ENCODE results near the gene PODNL1.

DNA sequence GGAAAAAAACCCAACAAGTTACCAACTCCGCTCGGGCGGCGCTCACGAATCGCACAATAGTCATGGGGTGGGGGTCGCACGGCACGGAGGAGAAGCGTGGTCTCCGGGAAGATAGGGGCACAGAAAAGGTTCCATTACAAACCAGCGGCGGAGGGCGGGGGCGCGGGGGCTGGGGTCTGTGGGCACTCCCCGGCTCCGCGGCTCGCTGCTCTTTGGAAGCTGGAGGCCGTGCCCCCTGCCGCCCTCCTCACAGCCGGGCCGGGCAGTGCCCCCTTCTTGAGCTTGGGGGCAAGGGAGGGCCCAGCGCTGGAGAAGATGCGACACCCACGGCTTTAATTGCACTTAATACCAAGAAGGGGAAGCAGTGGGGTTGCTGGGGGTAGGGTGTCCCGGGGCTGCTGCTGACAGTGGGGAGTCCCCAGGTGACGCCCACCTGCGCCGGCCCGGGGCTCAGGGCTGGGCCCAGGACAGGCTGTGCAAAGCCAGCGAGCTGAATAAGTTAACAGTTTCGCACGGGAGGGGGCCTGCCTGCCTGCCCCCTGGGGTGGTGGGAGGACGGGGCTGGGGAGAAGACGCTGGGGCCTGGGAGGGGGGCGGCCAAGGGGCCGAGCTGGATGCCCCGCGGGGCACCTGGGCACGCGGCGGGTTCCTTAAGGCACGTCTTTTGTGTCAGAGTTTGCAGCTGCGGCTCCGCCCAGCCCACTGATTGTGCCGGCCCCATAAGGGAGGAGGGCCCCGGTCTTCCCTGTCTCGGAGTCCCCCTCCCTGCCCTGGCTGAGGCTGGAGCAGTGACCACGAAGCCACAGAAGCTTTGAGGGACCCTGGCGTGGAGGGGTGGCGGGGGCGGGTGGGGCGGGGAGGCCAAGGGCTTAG, 23.8 kb upstream of the PODNL1 start:
- TF ChIP-seq, protein P1, sequence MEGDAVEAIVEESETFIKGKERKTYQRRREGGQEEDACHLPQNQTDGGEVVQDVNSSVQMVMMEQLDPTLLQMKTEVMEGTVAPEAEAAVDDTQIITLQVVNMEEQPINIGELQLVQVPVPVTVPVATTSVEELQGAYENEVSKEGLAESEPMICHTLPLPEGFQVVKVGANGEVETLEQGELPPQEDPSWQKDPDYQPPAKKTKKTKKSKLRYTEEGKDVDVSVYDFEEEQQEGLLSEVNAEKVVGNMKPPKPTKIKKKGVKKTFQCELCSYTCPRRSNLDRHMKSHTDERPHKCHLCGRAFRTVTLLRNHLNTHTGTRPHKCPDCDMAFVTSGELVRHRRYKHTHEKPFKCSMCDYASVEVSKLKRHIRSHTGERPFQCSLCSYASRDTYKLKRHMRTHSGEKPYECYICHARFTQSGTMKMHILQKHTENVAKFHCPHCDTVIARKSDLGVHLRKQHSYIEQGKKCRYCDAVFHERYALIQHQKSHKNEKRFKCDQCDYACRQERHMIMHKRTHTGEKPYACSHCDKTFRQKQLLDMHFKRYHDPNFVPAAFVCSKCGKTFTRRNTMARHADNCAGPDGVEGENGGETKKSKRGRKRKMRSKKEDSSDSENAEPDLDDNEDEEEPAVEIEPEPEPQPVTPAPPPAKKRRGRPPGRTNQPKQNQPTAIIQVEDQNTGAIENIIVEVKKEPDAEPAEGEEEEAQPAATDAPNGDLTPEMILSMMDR (conservative IDR thresholded peaks at IDR 0.05; ENCODE audit: low read depth in 2 of 2): 0 out of 4 replicates have a peak, but pooled peaks of 1 of the 2 experiments have one; percentile 4
- no peak for TF ChIP-seq NANOG (IDR thresholded peaks at IDR 0.05; ENCODE audit: borderline replicate concordance)
